Neuronal stem cell (in vitro differentiated cells): Measurements from ENCODE around the gene LRRC23. TPM values are rescaled to one million over a fixed set of nuclear protein-coding genes. Genes with fewer than 3 reads are reported as not detected.

ENCODE experiments used
- DNase-seq: peaks from one replicate; pipeline ENCODE4 v3.0.0-alpha.2; 2013; ENCODE audit warnings: low spot score
- H2AFZ ChIP-seq: one replicate; pipeline ENCODE4 v1.6.1; 2013; ENCODE audit warnings: mild to moderate bottlenecking, low read length, inconsistent platforms
- H2AK5ac ChIP-seq: 2 replicates; pipeline ENCODE4 v1.6.1; 2013; ENCODE audit warnings: low read depth, mild to moderate bottlenecking, inconsistent platforms, low read length, moderate library complexity, mixed read lengths
- H2BK120ac ChIP-seq: 2 replicates; pipeline ENCODE4 v1.6.1; 2013; ENCODE audit warnings: low read depth, mild to moderate bottlenecking, inconsistent platforms, low read length, moderate library complexity, mixed read lengths
- H2BK12ac ChIP-seq: one replicate; pipeline ENCODE4 v1.6.1; 2013; ENCODE audit warnings: low read length, inconsistent platforms
- H2BK15ac ChIP-seq: 2 replicates; pipeline ENCODE4 v1.6.1; 2013; ENCODE audit warnings: mild to moderate bottlenecking, low read length, inconsistent platforms, mixed read lengths
- H2BK5ac ChIP-seq: one replicate; pipeline ENCODE4 v1.6.1; 2013; ENCODE audit warnings: inconsistent platforms, mild to moderate bottlenecking, low read length, moderate library complexity
- H3K14ac ChIP-seq: one replicate; pipeline ENCODE4 v1.6.1; 2013; ENCODE audit warnings: low read length, inconsistent platforms
- H3K18ac ChIP-seq: 2 replicates; pipeline ENCODE4 v1.6.1; 2013; ENCODE audit warnings: low read length, inconsistent platforms
- H3K23ac ChIP-seq: 2 replicates; pipeline ENCODE4 v1.6.1; 2013; ENCODE audit warnings: low read depth, mild to moderate bottlenecking, mixed read lengths, low read length, inconsistent platforms; ENCODE audit not compliant: poor library complexity
- H3K27ac ChIP-seq: replicated peaks from 3 replicates; pipeline ENCODE4 v1.5.1; 2013; ENCODE audit warnings: low read length, inconsistent platforms
- H3K27me3 ChIP-seq, 3 experiments: 2 replicates each; pipeline ENCODE4 v1.6.1; 2013; ENCODE audit warnings: low read length in 3 of 3, mild to moderate bottlenecking in 2 of 3, inconsistent platforms in 1 of 3, low read depth in 1 of 3, mixed read lengths in 1 of 3, moderate library complexity in 1 of 3; ENCODE audit not compliant: control insufficient read depth in 3 of 3, insufficient read depth in 3 of 3
- H3K36me3 ChIP-seq, 2 donors: replicated peaks in 1 of 2; 2 replicates each; pipeline ENCODE4 v1.6.1; 2013; ENCODE audit warnings: low read length in 2 of 2; ENCODE audit not compliant: control insufficient read depth in 2 of 2, insufficient read depth in 2 of 2
- H3K4ac ChIP-seq: 2 replicates; pipeline ENCODE4 v1.6.1; 2013; ENCODE audit warnings: inconsistent platforms, mild to moderate bottlenecking, low read length, moderate library complexity
- H3K4me1 ChIP-seq, 2 donors: 1 replicate in 1 of 2; 2 replicates in 1 of 2; pipeline ENCODE4 v1.6.1; 2013; ENCODE audit warnings: low read length in 2 of 2, low read depth in 1 of 2; ENCODE audit not compliant: control insufficient read depth in 2 of 2, insufficient read depth in 1 of 2
- H3K4me2 ChIP-seq: one replicate; pipeline ENCODE4 v1.6.1; 2013; ENCODE audit warnings: mild to moderate bottlenecking, low read length, inconsistent platforms; ENCODE audit not compliant: insufficient read depth, poor library complexity, severe bottlenecking
- H3K4me3 ChIP-seq, 2 donors: 2 replicates each; pipeline ENCODE4 v1.5.1; 2013; ENCODE audit warnings: low read length in 2 of 2, mild to moderate bottlenecking in 2 of 2, inconsistent platforms in 1 of 2, moderate library complexity in 1 of 2
- H3K79me1 ChIP-seq: one replicate; pipeline ENCODE4 v1.6.1; 2013; ENCODE audit warnings: low read depth, mild to moderate bottlenecking, inconsistent platforms, low read length, moderate library complexity
- H3K9ac ChIP-seq: one replicate; pipeline ENCODE4 v1.6.1; 2013; ENCODE audit warnings: mild to moderate bottlenecking, low read depth, low read length, inconsistent platforms; ENCODE audit not compliant: poor library complexity
- H3K9me3 ChIP-seq, 2 donors: replicated peaks in 1 of 2; 2 replicates each; pipeline versions ENCODE3 to v1.6.1; 2013; ENCODE audit warnings: low read length in 2 of 2, mild to moderate bottlenecking in 2 of 2, inconsistent platforms in 1 of 2, low read depth in 1 of 2, mixed read lengths in 1 of 2, moderate library complexity in 1 of 2; ENCODE audit not compliant: control insufficient read depth in 2 of 2, insufficient read depth in 1 of 2
- H4K8ac ChIP-seq: one replicate; pipeline ENCODE4 v1.6.1; 2013; ENCODE audit warnings: low read depth, mild to moderate bottlenecking, inconsistent platforms, low read length, moderate library complexity
- H4K91ac ChIP-seq: one replicate; pipeline ENCODE4 v1.6.1; 2013; ENCODE audit warnings: low read length, low read depth, mild to moderate bottlenecking, inconsistent platforms; ENCODE audit not compliant: poor library complexity
- WGBS, 2 donors: extraction: QIAGEN DNeasy Blood & Tissue Kit; methylation state at CpG; one replicate each; pipeline ENCODE4 v1.1.7; 2013; ENCODE audit warnings: missing lambda C conversion rate in 2 of 2, mixed read lengths in 1 of 2; ENCODE audit not compliant: insufficient read length in 2 of 2, insufficient replicate concordance in 1 of 2; ENCODE audit errors: extremely low coverage in 2 of 2; 5-methylcytosine and 5-hydroxymethylcytosine counted together
- polyA plus RNA-seq, 2 experiments: library from polyadenylated mRNA; stranded (reverse); fragments of 200-250 nt; gene quantifications; one replicate each; pipeline ENCODE4 v1.2.3, GENCODE V29; 2013

Gene LRRC23
- polyA plus RNA-seq (2013, experiment 1 of 2), result 7.7 TPM
- 7.3 TPM for polyA plus RNA-seq (2013, experiment 2 of 2)

- no peak within 1 kb of the TSS for H2AK5ac ChIP-seq
- peak within 1 kb of the TSS; percentile 47 for H2BK12ac ChIP-seq
- peak within 1 kb of the TSS; percentile 93 for H2AFZ ChIP-seq
- H3K27ac ChIP-seq, result peak within 1 kb of the TSS; percentile 93
- no peak within 1 kb of the TSS for H2BK120ac ChIP-seq
- no CpG with 5 or more reads among the region's 34 CpGs for WGBS, 2 donors
- H3K9ac ChIP-seq, result peak within 1 kb of the TSS; percentile 75
- peak within 1 kb of the TSS; percentile 88 for H2BK5ac ChIP-seq
- H4K91ac ChIP-seq, result no peak within 1 kb of the TSS
- H3K4me2 ChIP-seq, result peak within 1 kb of the TSS; percentile 88
- no peak within 1 kb of the TSS for H3K14ac ChIP-seq
- H2BK15ac ChIP-seq, result peak within 1 kb of the TSS; percentile 71
- peaks cover 1% of the 10 kb centered on the region for H3K79me1 ChIP-seq
- no peaks in the 10 kb centered on the region for H3K27me3 ChIP-seq
- H3K9me3 ChIP-seq, result no peaks in the 10 kb centered on the region
- H3K36me3 ChIP-seq, result no peaks in the 10 kb centered on the region
- H3K18ac ChIP-seq, result peak within 1 kb of the TSS; percentile 86
- H3K23ac ChIP-seq, result peak within 1 kb of the TSS; percentile 51
- DNase-seq, result peak; percentile 99
- H4K8ac ChIP-seq, result no peak within 1 kb of the TSS
- peaks cover 10 to 15% of the 10 kb centered on the region in 2 donors for H3K4me1 ChIP-seq
- H3K4ac ChIP-seq, result peak within 1 kb of the TSS; percentile 79
- peak within 1 kb of the TSS; percentile 55 to 72 for H3K4me3 ChIP-seq
Measured at GRCh38 chr12:6904280-6905276, at the start of gene LRRC23. Gene LRRC23, plus strand, starts transcription at chr12:6904822. Its CDS starts 812 bp downstream, at chr12:6905634.

GRCh38 chr12:6855322-6855721 is 49.3 kb upstream of the LRRC23 start:
- Histone ChIP-seq H3K27me3 (no peaks in the 10 kb centered on the region), H3K4ac (no peak overlapping the region), H3K9me3 (no peaks in the 10 kb centered on the region), H2AFZ (no peak overlapping the region), H3K4me1 (peaks cover 8 to 12% of the 10 kb centered on the region in 2 donors), H3K4me3 (no peak overlapping the region), H4K91ac (no peak overlapping the region), H2AK5ac (no peak overlapping the region), H3K79me1 (peaks cover 13% of the 10 kb centered on the region), H2BK120ac (no peak overlapping the region), H3K23ac (no peak overlapping the region), H3K27ac (no peak overlapping the region), H4K8ac (no peak overlapping the region), H3K9ac (no peak overlapping the region), H3K36me3 (peaks cover 40 to 72% of the 10 kb centered on the region in 2 donors), H3K14ac (no peak overlapping the region), H3K4me2 (no peak overlapping the region), H2BK12ac (no peak overlapping the region), H2BK5ac (no peak overlapping the region), H2BK15ac (no peak overlapping the region), H3K18ac (no peak overlapping the region)
- no CpG with 5 or more reads among the region's 14 CpGs for WGBS, 2 donors
- no peak for DNase-seq

- Histone ChIP-seq H2AFZ (no peak overlapping the region), H3K27ac (no peak overlapping the region), H2BK15ac (no peak overlapping the region), H3K4me3 (no peak overlapping the region), H3K4me2 (no peak overlapping the region), H3K9ac (no peak overlapping the region), H3K9me3 (no peaks in the 10 kb centered on the region), H4K8ac (no peak overlapping the region), H2BK5ac (no peak overlapping the region), H2BK12ac (no peak overlapping the region), H3K27me3 (no peaks in the 10 kb centered on the region), H4K91ac (no peak overlapping the region), H2BK120ac (no peak overlapping the region), H3K14ac (no peak overlapping the region), H2AK5ac (no peak overlapping the region), H3K23ac (no peak overlapping the region), H3K36me3 (peaks cover 64 to 98% of the 10 kb centered on the region in 2 donors), H3K4me1 (no peaks in the 10 kb centered on the region), H3K79me1 (peaks cover 7% of the 10 kb centered on the region), H3K4ac (no peak overlapping the region), H3K18ac (no peak overlapping the region)
- WGBS, 2 donors, result no CpG with 5 or more reads among the region's 2 CpGs
- no peak for DNase-seq
Measured at GRCh38 chr12:6858799-6859198, 45.8 kb upstream of the LRRC23 start.

- Histone ChIP-seq H3K4me3 (peak overlapping the region in 1 of 2 donors; percentile 49), H3K79me1 (peaks cover 4% of the 10 kb centered on the region), H2BK15ac (no peak overlapping the region), H3K14ac (no peak overlapping the region), H3K4me1 (no peaks in the 10 kb centered on the region), H2BK5ac (no peak overlapping the region), H2AK5ac (no peak overlapping the region), H3K18ac (no peak overlapping the region), H3K23ac (no peak overlapping the region), H3K27me3 (no peaks in the 10 kb centered on the region), H3K4me2 (no peak overlapping the region), H2BK120ac (no peak overlapping the region), H4K91ac (no peak overlapping the region), H3K36me3 (peaks cover 70 to 97% of the 10 kb centered on the region in 2 donors), H2AFZ (no peak overlapping the region), H4K8ac (no peak overlapping the region), H3K27ac (no peak overlapping the region), H3K4ac (no peak overlapping the region), H3K9ac (no peak overlapping the region), H2BK12ac (no peak overlapping the region), H3K9me3 (peaks cover 0 to 2% of the 10 kb centered on the region in 2 donors)
- WGBS, 2 donors, result no CpG with 5 or more reads among the region's 9 CpGs
- no peak for DNase-seq
Measured at GRCh38 chr12:6860116-6860515, 44.5 kb upstream of the LRRC23 start.
